ENCODE results near the gene CACNB4.
"Not testable (repeated sequence)": the region's sequence is repeated elsewhere in the genome, so short reads cannot be mapped to it uniquely, and the experiment has no call there.

CACNB4 gene

DNA sequence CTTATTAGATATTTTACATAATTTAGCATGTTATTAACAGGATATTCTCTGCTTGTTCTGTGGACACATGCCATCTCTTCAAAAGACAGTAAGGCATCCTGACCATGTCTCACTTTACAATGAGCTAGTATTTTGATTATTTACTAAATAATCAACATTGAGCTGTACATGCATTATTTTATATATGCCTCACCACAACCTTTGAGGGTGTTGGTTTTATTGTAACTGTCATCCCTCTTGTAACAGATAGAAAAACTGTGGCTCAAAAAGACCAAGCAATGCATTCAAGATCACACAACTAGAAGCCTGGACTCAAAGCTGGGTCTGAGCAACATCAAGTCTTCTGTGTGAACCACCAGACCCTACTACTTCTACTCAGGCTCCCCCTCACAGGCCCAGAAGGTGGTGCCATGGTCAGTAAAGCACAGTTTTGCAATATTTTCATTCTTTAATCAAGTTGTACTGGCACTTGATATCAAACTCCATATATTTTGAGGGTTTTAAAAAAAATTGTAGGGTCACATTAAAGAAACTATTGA is 165.5 kb downstream of the CACNB4 start:
- DNase-seq = no peak

- no peak for DNase-seq
Measured at GRCh38 chr2:151931756-151932155, 167.1 kb downstream of the CACNB4 start.

- DNase-seq = no peak
Measured at GRCh38 chr2:151931030-151931611, 167.7 kb downstream of the CACNB4 start.

DNA sequence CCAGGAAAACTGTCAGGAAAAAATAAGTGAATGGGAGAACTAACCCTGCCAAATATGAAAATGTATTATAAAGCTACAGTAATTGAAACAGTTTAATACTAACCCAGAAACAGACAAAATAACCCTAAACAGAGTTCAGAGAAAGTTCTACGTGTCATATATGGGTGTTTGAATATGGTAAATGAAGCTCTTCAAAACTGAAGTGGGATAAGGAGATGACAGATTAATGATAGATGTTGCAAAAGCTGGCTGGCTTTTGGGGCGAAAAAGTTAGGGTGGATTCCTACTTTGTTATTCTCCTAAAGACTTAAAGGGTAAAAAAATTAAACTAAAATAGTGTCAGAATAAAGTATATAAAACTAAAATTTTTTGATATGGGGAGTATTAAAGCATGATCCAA is 168.8 kb downstream of the CACNB4 start:
- DNase-seq = no peak

- no peak for DNase-seq
Measured at GRCh38 chr2:151928380-151928779, 170.5 kb downstream of the CACNB4 start.

- DNase-seq = no peak
Measured at GRCh38 chr2:151927501-151928221, 171.2 kb downstream of the CACNB4 start.

DNA sequence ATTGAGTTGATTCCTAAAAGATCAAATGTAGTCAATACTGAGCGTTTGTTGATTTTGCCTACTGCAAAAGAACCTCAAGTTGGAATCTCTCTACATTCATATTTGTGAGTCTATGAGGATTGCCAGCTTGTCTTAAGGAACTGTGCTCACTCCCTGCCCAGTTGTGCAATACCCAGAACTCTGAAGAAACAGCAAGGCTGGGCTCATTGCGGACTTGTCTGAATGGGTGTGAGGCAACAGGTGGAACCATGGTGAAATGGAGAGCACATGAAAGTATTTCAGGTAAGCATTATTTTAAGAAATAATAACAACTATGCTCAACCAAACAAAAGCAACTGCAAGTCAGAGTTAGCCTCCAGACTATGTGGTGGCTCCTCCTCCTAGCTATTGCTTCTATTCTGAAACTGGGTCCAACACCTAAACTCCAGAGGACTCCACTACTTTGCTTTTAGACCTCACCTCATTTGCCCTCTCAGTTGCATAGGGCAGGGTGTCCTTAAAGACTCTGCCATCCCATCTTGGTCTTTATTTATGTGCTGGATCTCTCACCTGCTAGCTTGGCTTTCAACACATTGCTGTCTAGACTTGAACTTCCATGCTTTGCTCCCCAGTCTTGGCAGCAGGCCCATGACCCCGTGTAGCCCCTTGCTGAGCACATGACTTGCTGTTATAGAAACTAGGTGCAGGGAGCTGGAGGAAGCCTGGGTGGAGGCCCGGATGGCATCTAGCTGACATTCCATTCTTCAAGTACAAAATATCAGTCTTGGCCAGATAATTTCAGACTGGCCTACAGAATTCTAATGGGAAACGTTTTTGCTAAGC is 175.8 kb downstream of the CACNB4 start:
- no peak for DNase-seq

- no peak for DNase-seq
Measured at GRCh38 chr2:151919786-151920185, 179.1 kb downstream of the CACNB4 start.

DNA sequence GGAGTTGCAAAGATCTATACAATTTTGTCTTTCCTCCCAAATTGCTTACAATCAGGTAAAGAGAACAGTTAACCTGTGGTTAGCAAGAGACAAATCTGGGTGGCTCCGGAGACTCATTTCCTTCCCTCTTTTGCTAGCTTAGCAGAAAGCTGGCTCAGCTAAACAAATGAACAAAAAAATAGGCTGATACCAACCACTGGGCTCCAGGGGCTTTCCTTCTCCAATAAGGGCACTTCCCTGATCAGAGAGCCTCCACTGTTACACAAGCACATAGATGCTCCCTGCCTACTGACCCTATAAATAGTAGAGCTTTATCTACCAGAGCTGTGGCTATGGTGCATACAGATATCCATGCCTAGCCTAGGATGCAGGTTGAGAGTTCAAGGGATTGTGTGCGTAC is 180.5 kb downstream of the CACNB4 start:
- DNase-seq = no peak

GRCh38 chr2:151916632-151917031 is 182.2 kb downstream of the CACNB4 start:
- no peak for DNase-seq

- DNase-seq = not testable (repeated sequence)
Measured at GRCh38 chr2:151915629-151916025, 183.2 kb downstream of the CACNB4 start.

DNA sequence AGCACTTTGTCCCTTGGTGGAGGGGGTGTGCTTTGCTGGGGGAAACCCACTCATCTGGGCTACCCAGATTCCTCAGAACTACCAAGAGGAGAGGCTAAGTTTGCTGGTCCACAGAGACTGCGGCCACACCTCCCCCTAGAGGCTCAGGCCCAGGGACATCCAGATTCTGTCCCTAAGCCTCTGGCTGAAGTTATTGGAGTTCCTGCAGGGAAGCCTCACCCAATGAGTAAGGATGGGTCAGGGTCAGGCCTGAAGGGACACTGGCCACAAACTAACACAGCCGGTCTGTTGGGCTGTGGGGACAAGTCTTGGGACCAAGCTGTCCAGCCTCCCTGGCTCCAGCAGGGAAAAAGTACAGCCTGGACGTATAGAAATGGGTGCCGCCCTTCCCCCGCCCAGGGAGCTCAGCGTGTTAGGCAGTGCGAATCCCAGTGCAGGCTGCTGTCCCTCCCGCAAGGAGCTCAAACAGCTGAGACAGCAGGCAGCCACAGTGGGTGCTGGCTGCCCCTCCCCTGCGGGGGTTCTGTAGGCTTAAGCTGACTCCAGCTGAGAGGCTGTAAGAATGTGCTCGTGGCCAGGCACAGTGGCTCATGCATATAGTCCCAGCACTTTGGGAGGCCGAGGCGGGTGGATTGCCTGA is 183.7 kb downstream of the CACNB4 start:
- DNase-seq = no peak

GRCh38 chr2:151908204-151908882 is 190.5 kb downstream of the CACNB4 start:
- DNase-seq = no peak

GRCh38 chr2:151907286-151908203 is 191.3 kb downstream of the CACNB4 start:
- DNase-seq = no peak

- DNase-seq = no peak
Measured at GRCh38 chr2:151906633-151906998, 192.2 kb downstream of the CACNB4 start.

- no peak for DNase-seq
Measured at GRCh38 chr2:151905963-151906632, 192.7 kb downstream of the CACNB4 start.

DNA sequence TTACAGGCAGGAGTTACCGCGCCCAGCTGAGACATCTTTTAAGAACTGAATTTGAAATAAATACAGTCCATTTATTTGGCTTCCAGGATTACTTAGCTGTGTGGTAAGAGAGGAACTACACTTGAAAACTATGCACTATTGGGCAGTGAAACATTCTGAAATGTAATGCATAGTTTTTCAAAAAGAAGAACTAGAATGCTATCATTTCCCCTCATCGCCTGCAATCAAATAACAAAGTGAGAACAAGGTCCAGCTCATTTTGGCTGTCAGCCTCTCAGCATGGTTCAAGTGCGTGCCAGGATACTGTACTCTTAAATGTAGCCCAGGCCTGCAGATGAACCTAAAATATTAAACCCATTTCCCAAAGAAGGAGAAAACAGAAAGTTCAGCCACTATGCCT is 194.0 kb downstream of the CACNB4 start:
- no peak for DNase-seq

- no peak for DNase-seq
Measured at GRCh38 chr2:151904021-151904420, 194.8 kb downstream of the CACNB4 start.

DNA sequence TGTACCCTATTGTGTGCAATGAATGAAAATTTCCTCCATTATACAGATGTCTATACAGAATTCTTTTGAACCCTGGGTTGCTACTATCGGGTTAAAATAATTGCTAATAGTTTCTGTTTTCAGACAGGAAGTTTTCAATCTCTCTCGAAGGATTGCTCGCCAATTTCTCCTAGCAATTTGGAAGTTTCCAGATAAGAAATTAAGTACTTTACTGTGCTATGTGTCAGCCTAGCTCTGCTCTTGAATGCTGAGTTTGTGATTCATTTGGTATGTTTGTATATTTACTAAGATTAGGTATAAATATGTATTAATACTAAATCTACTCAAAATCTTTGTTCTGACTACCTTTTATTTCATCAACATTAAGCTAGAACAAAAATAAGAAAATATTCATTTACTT is 196.0 kb downstream of the CACNB4 start:
- DNase-seq = no peak

DNA sequence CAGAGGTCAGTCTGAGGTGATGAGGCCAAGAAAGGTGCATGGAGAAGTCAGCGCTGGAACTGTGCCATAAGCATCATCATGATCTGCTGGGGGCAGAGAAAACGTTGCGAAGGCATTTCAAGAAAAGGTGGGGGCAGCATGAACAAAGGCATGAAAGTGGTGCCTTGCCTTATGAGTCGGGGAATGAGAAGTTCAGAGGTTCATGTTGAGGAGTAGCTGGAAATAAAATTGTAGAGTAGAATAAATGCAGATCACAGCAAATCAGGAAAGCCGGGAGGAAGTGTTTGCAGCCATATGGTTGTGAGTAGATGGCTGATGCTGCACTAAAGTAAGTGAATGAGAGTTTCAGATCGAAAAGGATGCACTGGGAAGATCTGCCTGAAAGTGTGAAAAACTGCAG is 198.5 kb downstream of the CACNB4 start:
- DNase-seq = no peak

DNA sequence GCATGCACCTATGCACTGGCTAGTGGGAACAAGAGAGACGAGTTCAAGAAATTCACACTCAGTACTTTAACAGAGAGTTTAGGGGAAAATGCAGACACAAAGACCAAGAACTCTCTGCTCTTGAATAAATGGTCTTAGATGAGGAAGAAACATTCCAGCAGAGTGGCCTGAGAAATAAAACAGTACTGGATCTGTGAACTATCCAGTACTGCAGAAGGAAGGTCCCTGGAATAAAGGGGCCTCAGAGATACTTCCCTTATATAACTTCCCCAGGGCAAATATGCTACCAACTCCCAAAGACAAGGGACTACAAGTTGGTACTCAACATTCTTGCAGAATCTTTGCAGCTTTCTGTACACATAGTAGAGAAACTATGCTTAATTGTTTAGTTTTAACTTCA is 199.7 kb downstream of the CACNB4 start:
- DNase-seq = no peak
